Spinal cord (tissue), 10 donors: ENCODE data around the gene QRICH1. TPM values are rescaled to one million over a fixed set of nuclear protein-coding genes. Genes with fewer than 3 reads are reported as not detected.

ENCODE experiments used
- DNase-seq, 6 donors: peaks; one replicate each; pipeline versions ENCODE4 v3.0.0 to v3.0.0-alpha.2; 2013 to 2015; ENCODE audit warnings: low spot score in 6 of 6, low read depth in 4 of 6
- H3K27ac ChIP-seq: one replicate; pipeline ENCODE4 v1.5.1; 2013; ENCODE audit warnings: low read depth, low read length, control low read depth
- H3K27me3 ChIP-seq: one replicate; pipeline ENCODE4 v1.6.1; 2013; ENCODE audit warnings: low read length; ENCODE audit not compliant: control insufficient read depth, insufficient read depth
- H3K36me3 ChIP-seq: one replicate; pipeline ENCODE4 v1.6.1; 2013; ENCODE audit warnings: low read length; ENCODE audit not compliant: control insufficient read depth, insufficient read depth
- H3K4me1 ChIP-seq: one replicate; pipeline ENCODE4 v1.6.1; 2013; ENCODE audit warnings: low read length; ENCODE audit not compliant: control insufficient read depth, insufficient read depth
- H3K4me3 ChIP-seq: one replicate; pipeline ENCODE4 v1.5.1; 2013; ENCODE audit warnings: low read depth, low read length, control low read depth
- H3K9me3 ChIP-seq: one replicate; pipeline ENCODE4 v1.6.1; 2013; ENCODE audit warnings: low read length; ENCODE audit not compliant: control insufficient read depth, insufficient read depth
- WGBS: methylation state at CpG from one replicate; pipeline ENCODE4 v1.1.5; 2013; ENCODE audit warnings: missing lambda C conversion rate; ENCODE audit not compliant: insufficient coverage; 5-methylcytosine and 5-hydroxymethylcytosine counted together
- polyA plus RNA-seq, 2 donors: library from polyadenylated mRNA; unstranded; fragments of 120-200 nt; gene quantifications; one replicate each; pipeline ENCODE4 v1.2.1, GENCODE V29; 2013; ENCODE audit not compliant: insufficient read length in 2 of 2
- total RNA-seq, 2 donors: library from RNA; depleted of rRNA in 1 of 2; stranded (reverse); fragments of 120-200 nt in 1 of 2; fragments of >200 nt in 1 of 2; gene quantifications; one replicate each; pipeline versions ENCODE4 v1.2.3 to v1.2.4, GENCODE V29; 2013 to 2014
- donor health status: healthy.

QRICH1 gene
- total and polyA plus RNA-seq, 4 donors = 62.9 to 104 (median 82.3) TPM

- no peaks in the 10 kb centered on the region for H3K27me3 ChIP-seq
- peaks cover 26% of the 10 kb centered on the region for H3K4me1 ChIP-seq
- H3K36me3 ChIP-seq = peaks cover 70% of the 10 kb centered on the region
- no peak overlapping the region for H3K4me3 ChIP-seq
- 97% methylated on average over 7 of the region's 9 CpGs for WGBS
- H3K9me3 ChIP-seq = no peaks in the 10 kb centered on the region
- DNase-seq = no peak
- no peak overlapping the region for H3K27ac ChIP-seq
Observed at GRCh38 chr3:49027634-49028033, 66.2 kb downstream of the QRICH1 start.

- no peak overlapping the region for H3K4me3 ChIP-seq
Observed at GRCh38 chr3:49026536-49026935, 67.3 kb downstream of the QRICH1 start.

GRCh38 chr3:49025793-49026520, 67.9 kb downstream of the QRICH1 start:
- H3K27ac ChIP-seq = no peak overlapping the region
- 95% methylated on average over 7 of the region's 8 CpGs for WGBS
- peaks cover 55% of the 10 kb centered on the region for H3K36me3 ChIP-seq
- no peaks in the 10 kb centered on the region for H3K9me3 ChIP-seq
- peaks cover 29% of the 10 kb centered on the region for H3K4me1 ChIP-seq
- H3K4me3 ChIP-seq = no peak overlapping the region
- no peaks in the 10 kb centered on the region for H3K27me3 ChIP-seq
- DNase-seq = no peak

More at GRCh38 chr3:49026536-49026935, 67.3 kb downstream of the QRICH1 start:
- Histone ChIP-seq H3K27me3 (no peaks in the 10 kb centered on the region), H3K27ac (no peak overlapping the region), H3K9me3 (no peaks in the 10 kb centered on the region), H3K36me3 (peaks cover 60% of the 10 kb centered on the region), H3K4me1 (peaks cover 29% of the 10 kb centered on the region)
- WGBS = 95% methylated on average over 3 of the region's 3 CpGs
- DNase-seq = no peak

GRCh38 chr3:49025005-49025792, 68.7 kb downstream of the QRICH1 start:
- no peaks in the 10 kb centered on the region for H3K27me3 ChIP-seq
- H3K27ac ChIP-seq = no peak overlapping the region
- 80% methylated on average over 9 of the region's 13 CpGs for WGBS
- H3K9me3 ChIP-seq = no peaks in the 10 kb centered on the region
- no peak for DNase-seq
- H3K4me3 ChIP-seq = no peak overlapping the region
- peaks cover 37% of the 10 kb centered on the region for H3K4me1 ChIP-seq
- peaks cover 51% of the 10 kb centered on the region for H3K36me3 ChIP-seq

- H3K36me3 ChIP-seq = peaks cover 51% of the 10 kb centered on the region
- no peaks in the 10 kb centered on the region for H3K27me3 ChIP-seq
- H3K4me1 ChIP-seq = peaks cover 43% of the 10 kb centered on the region
- DNase-seq = no peak
- no peak overlapping the region for H3K27ac ChIP-seq
- H3K9me3 ChIP-seq = no peaks in the 10 kb centered on the region
- WGBS = 86% methylated on average over 2 of the region's 5 CpGs
- no peak overlapping the region for H3K4me3 ChIP-seq
Observed at GRCh38 chr3:49024449-49024848, 69.4 kb downstream of the QRICH1 start.

- H3K4me3 ChIP-seq = no peak overlapping the region
- no peaks in the 10 kb centered on the region for H3K9me3 ChIP-seq
- peaks cover 51% of the 10 kb centered on the region for H3K36me3 ChIP-seq
- no peaks in the 10 kb centered on the region for H3K27me3 ChIP-seq
- peaks cover 45% of the 10 kb centered on the region for H3K4me1 ChIP-seq
- DNase-seq = no peak
- H3K27ac ChIP-seq = no peak overlapping the region
- WGBS = 89% methylated on average over 4 of the region's 4 CpGs
Observed at GRCh38 chr3:49023775-49024174, 70.1 kb downstream of the QRICH1 start.

- Histone ChIP-seq H3K9me3 (no peaks in the 10 kb centered on the region), H3K27me3 (no peaks in the 10 kb centered on the region), H3K4me1 (peaks cover 42% of the 10 kb centered on the region), H3K27ac (no peak overlapping the region), H3K4me3 (peak overlapping the region; percentile 93), H3K36me3 (peaks cover 51% of the 10 kb centered on the region)
- 34% methylated on average over 9 of the region's 12 CpGs for WGBS
- DNase-seq = peak in 1 of 6 donors; percentile 1
Observed at GRCh38 chr3:49022688-49023171, 71.1 kb downstream of the QRICH1 start.

- Histone ChIP-seq H3K36me3 (peaks cover 46% of the 10 kb centered on the region), H3K4me1 (peaks cover 46% of the 10 kb centered on the region), H3K9me3 (no peaks in the 10 kb centered on the region), H3K27ac (peak within 1 kb of the TSS; percentile 97), H3K4me3 (peak within 1 kb of the TSS; percentile 93), H3K27me3 (no peaks in the 10 kb centered on the region)
- peak in 5 of 6 donors; percentile 81 to 97 (median 90) for DNase-seq
- WGBS = under 1% methylated on average over 81 of the region's 83 CpGs
Observed at GRCh38 chr3:49021813-49022687, 71.8 kb downstream of the QRICH1 start, which contains the start of gene NDUFAF3. NDUFAF3 (plus strand) TSS chr3:49022121; CDS start chr3:49022145, 24 bp downstream.

GRCh38 chr3:49021213-49021812, 72.6 kb downstream of the QRICH1 start:
- Histone ChIP-seq H3K9me3 (no peaks in the 10 kb centered on the region), H3K4me3 (peak overlapping the region; percentile 93), H3K4me1 (peaks cover 52% of the 10 kb centered on the region), H3K36me3 (peaks cover 44% of the 10 kb centered on the region), H3K27me3 (no peaks in the 10 kb centered on the region), H3K27ac (peak overlapping the region; percentile 97)
- peak; percentile 91 to 99 (median 97) for DNase-seq
- WGBS = under 1% methylated on average over 60 of the region's 60 CpGs
